SK-N-MC (cell line): Measurements from ENCODE around the gene JPH2.

Experiments used
- DNase-seq: peaks from one replicate; pipeline ENCODE4 v3.0.0-alpha.2; 2011; ENCODE audit warnings: low read depth, low spot score
- H3K27ac ChIP-seq: fragments of 200-600 bp; sonication (generic); 2 replicates; pipeline ENCODE4 v1.5.1; 2016; ENCODE audit warnings: mixed run types
- H3K36me3 ChIP-seq: fragments of 200-600 bp; sonication (generic); 2 replicates; pipeline ENCODE4 v1.6.1; 2017; ENCODE audit warnings: antibody characterized with exemption, low read length, mixed read lengths; ENCODE audit not compliant: insufficient read depth
- H3K4me3 ChIP-seq: fragments of 200-600 bp; sonication (generic); 2 replicates; pipeline ENCODE4 v1.5.1; 2016
- H3K9ac ChIP-seq: fragments of 200-600 bp; sonication (generic); 2 replicates; pipeline ENCODE4 v1.8.0; 2017; ENCODE audit warnings: mixed run types, mixed read lengths; ENCODE audit not compliant: insufficient read length
- H3K9me3 ChIP-seq: fragments of 200-600 bp; sonication (generic); 2 replicates; pipeline ENCODE4 v1.6.1; 2017; ENCODE audit warnings: low read depth, mild to moderate bottlenecking, antibody characterized with exemption, low read length, moderate library complexity, mixed read lengths
- EZH2 ChIP-seq: fragments of 200-600 bp; sonication (generic); IDR thresholded peaks from one replicate; pipeline ENCODE4 v1.6.1; 2017; ENCODE audit warnings: antibody characterized with exemption
- FOXP2 ChIP-seq: optimal IDR thresholded peaks from 2 replicates; pipeline ENCODE3; 2011; ENCODE audit warnings: mild to moderate bottlenecking, moderate library complexity; ENCODE audit not compliant: insufficient read depth; ENCODE audit errors: extremely low read length, control extremely low read depth
- POLR2AphosphoS5 ChIP-seq: IDR thresholded peaks from 2 replicates; pipeline ENCODE4 v1.6.1; 2012; ENCODE audit warnings: mild to moderate bottlenecking, low read depth, low read length, borderline replicate concordance

The JPH2 gene

GRCh38 chr20:44224637-44225036 lies 37.6 kb upstream of the JPH2 start:
- H3K9ac ChIP-seq: no peak overlapping the region
- no peaks in the 10 kb centered on the region for H3K36me3 ChIP-seq
- H3K9me3 ChIP-seq: no peaks in the 10 kb centered on the region
- TF ChIP-seq EZH2 (no peak), FOXP2 (no peak), POLR2AphosphoS5 (no peak)
- no peak for DNase-seq
- H3K4me3 ChIP-seq: no peak overlapping the region
- H3K27ac ChIP-seq: no peak overlapping the region

- no peak overlapping the region for H3K4me3 ChIP-seq
- H3K9me3 ChIP-seq: no peaks in the 10 kb centered on the region
- no peaks in the 10 kb centered on the region for H3K36me3 ChIP-seq
- no peak for DNase-seq
- TF ChIP-seq POLR2AphosphoS5 (no peak), EZH2 (no peak), FOXP2 (no peak)
- no peak overlapping the region for H3K27ac ChIP-seq
- H3K9ac ChIP-seq: no peak overlapping the region
These were observed 36.7 kb upstream of the JPH2 start for GRCh38 chr20:44223721-44224120.

GRCh38 chr20:44222633-44223368 lies 35.8 kb upstream of the JPH2 start:
- Histone ChIP-seq H3K27ac (no peak overlapping the region), H3K9me3 (no peaks in the 10 kb centered on the region), H3K9ac (no peak overlapping the region), H3K36me3 (no peaks in the 10 kb centered on the region), H3K4me3 (no peak overlapping the region)
- TF ChIP-seq POLR2AphosphoS5 (no peak), FOXP2 (no peak), EZH2 (no peak)
- DNase-seq: no peak

- H3K9me3 ChIP-seq: no peaks in the 10 kb centered on the region
- no peaks in the 10 kb centered on the region for H3K36me3 ChIP-seq
- DNase-seq: no peak
- no peak for TF ChIP-seq POLR2AphosphoS5
- no peak for TF ChIP-seq EZH2
- no peak for TF ChIP-seq FOXP2
- H3K9ac ChIP-seq: no peak overlapping the region
- no peak overlapping the region for H3K27ac ChIP-seq
- H3K4me3 ChIP-seq: no peak overlapping the region
These were observed 35.0 kb upstream of the JPH2 start for GRCh38 chr20:44222027-44222426.

- H3K36me3 ChIP-seq: no peaks in the 10 kb centered on the region
- no peak overlapping the region for H3K27ac ChIP-seq
- no peak for DNase-seq
- no peaks in the 10 kb centered on the region for H3K9me3 ChIP-seq
- no peak overlapping the region for H3K4me3 ChIP-seq
- H3K9ac ChIP-seq: no peak overlapping the region
- TF ChIP-seq EZH2 (no peak), FOXP2 (no peak), POLR2AphosphoS5 (no peak)
These were observed 34.5 kb upstream of the JPH2 start for GRCh38 chr20:44221368-44221954.

- H3K27ac ChIP-seq: no peak overlapping the region
- TF ChIP-seq EZH2 (no peak), POLR2AphosphoS5 (no peak), FOXP2 (no peak)
- DNase-seq: no peak
- H3K4me3 ChIP-seq: no peak overlapping the region
- no peak overlapping the region for H3K9ac ChIP-seq
- no peaks in the 10 kb centered on the region for H3K36me3 ChIP-seq
- no peaks in the 10 kb centered on the region for H3K9me3 ChIP-seq
These were observed 32.8 kb upstream of the JPH2 start for GRCh38 chr20:44219791-44220190.

- Histone ChIP-seq H3K9me3 (no peaks in the 10 kb centered on the region), H3K36me3 (no peaks in the 10 kb centered on the region), H3K4me3 (no peak overlapping the region), H3K27ac (no peak overlapping the region), H3K9ac (no peak overlapping the region)
- no peak for DNase-seq
- TF ChIP-seq POLR2AphosphoS5 (no peak), FOXP2 (no peak), EZH2 (no peak)
These were observed 32.3 kb upstream of the JPH2 start for GRCh38 chr20:44219170-44219730.

GRCh38 chr20:44218446-44218845 lies 31.5 kb upstream of the JPH2 start:
- TF ChIP-seq FOXP2: no peak
- TF ChIP-seq POLR2AphosphoS5: no peak
- TF ChIP-seq EZH2: no peak
- Histone ChIP-seq H3K9me3 (no peaks in the 10 kb centered on the region), H3K9ac (no peak overlapping the region), H3K4me3 (no peak overlapping the region), H3K27ac (no peak overlapping the region), H3K36me3 (no peaks in the 10 kb centered on the region)
- DNase-seq: no peak
